NCI-H1930 (cell line): ENCODE data around the gene RGS6.

Experiments
- DNase-seq, 2 experiments: peaks; one replicate each; lab custom pipeline; 2025; lab: John Stamatoyannopoulos, UW

The RGS6 gene

DNA sequence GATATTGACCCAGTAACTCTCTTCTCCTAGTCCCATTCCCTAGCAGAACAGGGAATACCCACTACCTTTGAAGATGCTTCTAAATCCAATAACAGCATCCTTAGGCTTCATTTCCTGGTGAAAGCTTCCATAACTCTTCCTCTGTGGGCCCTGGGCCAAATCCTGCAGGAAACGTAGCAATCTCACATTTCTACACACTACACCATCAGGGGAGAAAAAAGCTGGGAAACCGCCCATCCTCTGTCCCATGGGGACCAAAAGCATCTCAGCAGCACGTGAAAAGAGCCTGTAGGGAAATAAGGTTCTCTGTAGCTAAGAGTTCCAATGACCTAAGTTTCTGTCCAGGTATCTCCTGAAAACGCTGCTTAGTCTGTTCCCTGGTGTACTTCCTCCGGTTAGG is 621.4 kb downstream of the RGS6 start:
- no peak for DNase-seq

DNA sequence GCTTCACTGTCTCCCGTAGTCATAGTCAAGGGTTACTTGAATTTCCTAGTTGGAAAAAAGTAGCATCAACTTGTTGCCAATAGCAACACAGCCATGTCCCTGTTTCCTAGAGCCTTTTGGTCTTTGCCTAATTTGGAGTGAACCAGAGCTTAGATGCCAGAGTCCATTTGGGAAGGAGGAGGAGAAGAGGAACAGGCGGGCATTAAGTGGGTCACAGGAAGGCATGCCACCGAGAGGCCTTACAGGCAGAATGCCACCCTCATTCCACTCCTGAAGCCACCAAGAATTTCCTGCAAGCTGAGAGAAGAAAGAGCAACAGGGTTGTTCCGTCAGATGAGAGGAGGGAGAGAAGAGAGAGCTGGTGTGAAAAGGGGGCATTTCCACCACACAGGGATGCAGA is 622.2 kb downstream of the RGS6 start:
- no peak for DNase-seq

DNA sequence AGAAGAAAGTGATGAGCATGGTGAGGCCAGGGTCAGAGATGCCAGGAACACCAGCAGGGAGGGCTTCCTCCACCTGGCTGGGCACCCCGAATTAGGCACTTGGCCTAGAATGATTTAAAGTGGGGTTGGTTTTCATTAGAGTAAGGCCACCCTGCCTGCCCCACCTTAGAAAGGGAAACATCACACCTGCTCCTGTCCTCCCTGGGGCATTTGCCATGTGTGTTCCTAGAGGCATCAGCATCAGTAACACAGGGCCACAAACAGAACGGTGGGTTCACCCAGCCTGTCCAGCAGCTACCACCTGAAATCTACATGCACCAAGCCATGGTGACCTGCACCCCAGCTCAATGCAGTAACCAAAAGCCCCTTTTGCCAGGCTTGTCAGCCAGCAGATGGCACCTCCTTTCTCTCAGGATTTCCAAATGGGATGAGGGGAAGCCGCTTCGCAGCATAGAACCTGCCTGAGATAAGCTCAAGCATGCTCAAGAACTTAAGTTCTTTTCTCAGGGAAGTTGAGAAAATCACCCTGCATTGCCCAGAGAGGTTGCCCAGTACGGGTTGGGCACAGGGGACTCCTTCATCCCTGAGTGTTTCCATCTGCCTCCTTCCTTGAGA is 622.9 kb downstream of the RGS6 start:
- no peak for DNase-seq

GRCh38 chr14:72555609-72556000 is 623.4 kb downstream of the RGS6 start:
- no peak for DNase-seq

GRCh38 chr14:72557671-72558070 is 625.4 kb downstream of the RGS6 start:
- DNase-seq = no peak

DNA sequence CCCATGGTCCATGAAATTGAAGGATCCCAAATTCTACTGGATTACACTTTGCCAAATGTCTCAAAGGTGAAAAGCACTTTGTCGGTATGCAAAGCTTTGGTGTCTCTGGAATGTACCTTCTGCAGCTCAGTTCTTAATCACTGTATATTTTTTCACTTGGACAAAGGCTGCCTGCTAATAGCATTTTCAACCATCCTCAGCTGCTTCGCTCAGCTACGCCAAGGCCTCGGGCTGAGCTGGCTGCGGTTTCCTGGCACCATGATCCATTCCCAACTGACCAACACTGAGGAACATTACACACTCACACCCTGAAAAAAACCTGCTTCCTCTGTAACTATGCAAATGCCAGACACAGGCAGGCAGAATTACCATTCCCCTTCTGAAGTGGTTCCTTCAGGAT is 626.5 kb downstream of the RGS6 start:
- DNase-seq = no peak

DNA sequence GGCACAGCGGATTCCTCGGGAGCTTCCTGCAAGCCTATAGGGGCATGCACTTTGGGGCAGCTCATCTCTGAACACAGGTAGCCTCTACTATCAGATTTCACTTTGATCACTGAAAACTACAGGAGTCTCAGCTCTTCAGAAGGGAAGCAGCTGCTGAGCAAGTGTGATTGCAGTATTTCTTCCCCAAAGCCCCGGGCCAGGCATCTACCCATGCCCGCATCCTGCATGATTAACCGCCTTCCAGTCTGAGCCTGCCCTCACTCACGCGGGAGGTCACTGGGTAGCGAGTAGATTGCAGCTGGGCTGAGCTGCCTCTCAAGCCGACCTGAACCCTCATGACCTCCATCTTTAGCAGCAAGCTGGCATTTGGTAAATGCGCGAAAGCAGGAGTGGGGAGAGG is 627.0 kb downstream of the RGS6 start:
- no peak for DNase-seq

DNA sequence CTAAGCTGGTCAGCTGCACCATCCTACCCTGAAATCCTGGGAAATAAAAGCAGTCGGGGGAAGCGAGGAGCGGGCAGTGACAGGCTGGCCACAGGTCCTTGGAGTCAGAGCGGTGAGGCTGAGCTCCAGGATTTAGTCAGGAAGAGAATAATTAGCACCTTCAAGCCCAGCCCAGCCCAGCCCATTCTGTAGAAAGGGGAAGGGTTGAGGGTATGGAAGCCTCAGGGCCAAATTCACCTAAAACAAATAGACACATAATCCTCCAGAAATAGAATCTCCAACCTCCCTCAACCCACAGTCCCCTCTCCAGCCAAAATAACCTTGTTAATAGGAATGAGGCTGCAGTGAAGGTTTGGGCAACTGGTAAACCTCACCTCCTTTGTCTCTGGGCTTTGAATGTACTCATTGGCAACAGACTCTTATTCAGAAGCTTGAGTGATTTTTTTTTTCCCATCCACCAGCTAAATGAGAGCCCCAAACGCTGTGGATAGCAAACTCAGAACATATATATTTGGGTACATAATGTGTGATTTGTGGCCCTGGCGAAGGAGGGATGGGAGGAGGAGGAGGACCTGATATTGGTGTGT is 627.5 kb downstream of the RGS6 start:
- no peak for DNase-seq

DNA sequence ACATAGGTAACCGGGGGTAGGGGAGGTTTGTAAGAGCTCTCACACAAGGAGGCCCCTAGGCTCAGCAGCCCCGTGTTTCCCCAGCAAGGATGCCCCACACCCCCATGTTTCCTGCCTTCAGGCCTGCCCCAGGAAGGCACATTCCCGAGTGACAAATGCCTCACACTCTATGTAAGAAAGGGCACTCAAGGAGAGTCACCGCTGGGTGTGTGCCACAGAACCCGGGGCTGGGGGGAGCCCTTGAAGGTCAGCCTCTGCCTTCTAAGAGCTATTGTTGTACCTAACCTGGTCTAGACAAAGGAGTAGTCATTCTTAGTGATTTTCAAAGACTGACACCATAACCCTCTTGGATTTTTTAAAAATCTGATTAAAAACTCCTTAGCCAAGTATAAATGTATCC is 628.1 kb downstream of the RGS6 start:
- DNase-seq = no peak

DNA sequence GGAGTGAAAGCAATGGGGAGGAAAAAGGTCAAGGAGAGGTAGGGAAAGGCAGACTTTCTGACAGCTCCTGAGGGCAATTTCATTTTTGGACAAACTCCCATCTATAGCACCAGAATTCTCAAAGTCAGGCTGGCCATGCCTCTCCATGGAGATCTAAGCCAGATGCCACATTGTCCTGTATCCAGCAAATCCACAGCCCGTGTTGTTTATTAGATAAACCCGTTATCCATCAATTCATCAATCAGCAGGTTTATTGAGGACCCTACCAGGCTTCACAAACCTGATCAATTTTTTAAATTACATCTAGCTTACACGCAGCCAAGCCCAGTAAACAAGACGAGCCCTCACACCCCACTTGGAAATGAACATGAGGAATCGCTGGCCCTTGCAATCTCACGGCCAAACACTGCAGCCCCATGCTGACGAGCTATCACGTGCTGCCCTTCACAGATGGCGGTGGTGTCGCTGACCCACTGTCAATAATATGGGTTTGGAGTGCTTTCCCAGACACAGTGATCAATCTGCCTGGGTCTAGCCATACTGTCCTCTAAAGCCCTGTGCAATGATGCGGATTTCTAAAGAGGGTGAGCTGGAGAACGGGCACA is 628.8 kb downstream of the RGS6 start:
- no peak for DNase-seq

DNA sequence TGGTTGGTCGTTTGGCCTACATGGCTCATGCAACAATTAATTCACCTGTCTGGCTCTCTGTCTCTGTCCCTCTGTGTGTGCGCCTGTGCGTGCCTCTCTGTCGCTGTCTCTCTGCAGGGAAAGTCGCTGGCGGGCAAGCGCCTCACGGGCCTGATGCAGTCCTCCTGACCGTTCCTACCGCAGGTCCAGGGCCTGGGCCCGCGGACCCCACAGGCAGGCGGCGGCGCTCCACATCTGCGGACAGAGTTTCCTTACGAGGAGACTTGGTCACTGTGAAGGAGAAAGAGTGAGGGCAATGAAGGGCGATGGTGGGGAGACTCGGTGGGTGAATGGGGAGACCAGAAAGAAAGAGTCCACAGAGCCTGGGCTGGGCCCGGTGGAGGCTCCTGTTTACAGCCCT is 630.1 kb downstream of the RGS6 start:
- DNase-seq = no peak

DNA sequence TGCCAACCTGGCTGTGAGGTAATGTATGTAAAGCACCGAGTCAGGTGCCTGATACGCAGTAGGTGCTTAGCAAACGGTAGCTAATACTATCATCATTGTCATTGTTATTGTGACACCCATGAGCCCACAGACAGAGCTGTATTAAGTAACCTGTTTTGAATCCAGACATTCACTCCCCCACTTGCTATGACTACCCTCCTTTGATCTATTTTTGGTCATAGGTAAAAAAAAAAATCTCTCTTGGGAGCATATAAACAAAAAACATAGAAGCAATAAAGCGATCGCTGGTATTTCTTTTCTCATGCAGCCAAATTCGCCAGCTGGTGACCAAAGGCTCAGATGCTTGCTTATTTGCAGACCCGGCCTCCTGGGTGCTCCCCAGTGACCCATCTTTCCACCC is 631.4 kb downstream of the RGS6 start:
- DNase-seq = no peak

DNA sequence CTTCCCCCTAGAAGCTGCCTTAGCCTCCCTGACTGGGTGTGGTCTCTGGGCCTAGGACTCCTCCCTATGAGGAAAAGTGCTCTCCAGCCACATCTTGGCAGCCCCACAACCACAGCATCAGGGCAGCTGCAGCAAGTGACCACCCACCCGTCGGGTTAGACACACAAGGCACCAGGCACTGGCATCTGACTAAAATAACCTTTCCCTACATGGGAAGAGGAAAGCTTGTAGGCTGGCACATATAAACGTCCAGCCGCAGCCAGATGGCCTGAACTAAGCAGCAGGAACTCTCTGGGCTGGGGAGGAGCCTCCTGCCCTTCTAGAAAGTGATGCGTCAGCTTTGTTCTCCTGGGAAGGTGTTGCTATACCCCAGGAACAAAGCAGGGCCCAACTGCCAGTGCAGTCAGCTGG is 632.9 kb downstream of the RGS6 start:
- DNase-seq = no peak

DNA sequence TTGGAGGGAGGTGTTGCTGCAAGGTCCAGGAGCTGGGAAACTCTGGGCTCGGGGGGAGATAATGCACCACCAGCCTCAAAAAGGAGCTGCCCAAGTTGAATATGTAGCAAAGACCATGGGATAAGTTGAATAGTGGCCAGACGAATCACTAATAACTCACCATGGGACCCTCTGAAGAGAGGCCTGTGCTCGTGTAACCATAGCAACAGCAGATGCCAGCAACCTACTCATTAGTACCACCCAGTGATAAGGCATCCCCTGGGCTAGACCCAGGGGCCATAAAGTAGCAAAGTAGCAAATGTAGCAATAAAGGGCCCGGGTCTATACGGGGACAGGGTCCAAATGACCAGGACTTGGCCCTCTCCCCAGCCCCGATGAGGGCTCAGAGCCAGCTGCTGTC is 633.7 kb downstream of the RGS6 start:
- no peak for DNase-seq

DNA sequence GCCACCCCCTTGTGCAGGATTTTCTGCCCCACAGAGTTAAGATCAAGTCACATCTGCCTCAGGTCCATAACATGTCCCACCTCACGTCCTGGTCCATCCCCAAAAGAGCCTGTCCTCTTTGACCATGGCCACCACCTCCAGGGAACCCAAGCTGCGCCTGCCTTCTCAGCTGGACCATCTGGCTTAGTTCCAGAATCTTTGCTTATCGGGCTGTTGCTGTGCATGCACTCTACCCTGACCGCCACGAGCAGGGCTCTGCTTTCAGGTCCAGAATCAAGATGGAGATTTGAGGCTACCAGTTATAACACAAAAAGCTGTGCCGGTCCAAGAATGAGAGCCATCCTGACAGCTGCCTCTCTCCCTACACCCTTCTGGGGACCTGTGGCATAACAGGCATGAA is 635.0 kb downstream of the RGS6 start:
- no peak for DNase-seq

DNA sequence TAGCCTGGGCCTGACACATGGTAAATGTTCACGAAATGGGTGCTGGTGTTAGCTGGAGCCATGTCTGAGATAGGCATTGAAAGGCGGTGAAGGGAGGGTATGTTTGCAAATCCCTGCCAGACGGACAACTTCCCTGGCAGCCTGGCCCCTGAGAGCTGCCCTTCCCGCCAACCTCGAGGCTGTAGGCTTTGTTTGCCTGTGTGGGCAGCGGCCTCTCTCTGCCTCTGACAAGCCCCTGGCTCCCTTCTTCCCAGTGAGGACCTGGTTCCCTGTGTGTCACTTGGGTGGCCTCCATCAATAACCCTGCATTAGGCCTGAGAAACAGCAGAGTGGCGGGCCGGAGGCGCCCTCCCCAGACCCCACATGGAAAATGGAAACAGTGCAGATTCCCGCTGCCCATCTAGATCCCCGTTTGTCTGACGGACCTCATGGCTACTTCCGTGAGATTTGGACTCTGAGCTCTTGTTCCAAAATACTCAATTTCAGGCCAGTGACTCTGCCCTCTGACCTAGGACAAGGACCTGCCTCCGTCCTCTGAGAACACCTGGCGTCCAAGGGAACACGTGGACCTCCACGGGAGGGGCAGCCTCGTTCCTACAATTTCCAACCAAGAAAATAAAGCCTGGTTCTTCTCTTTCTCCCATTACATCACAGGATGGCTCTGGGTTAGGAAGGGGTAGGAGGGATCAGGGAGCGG is 636.2 kb downstream of the RGS6 start:
- DNase-seq = no peak

- no peak for DNase-seq
Observed at GRCh38 chr14:72573725-72574417, 641.6 kb downstream of the RGS6 start.

DNA sequence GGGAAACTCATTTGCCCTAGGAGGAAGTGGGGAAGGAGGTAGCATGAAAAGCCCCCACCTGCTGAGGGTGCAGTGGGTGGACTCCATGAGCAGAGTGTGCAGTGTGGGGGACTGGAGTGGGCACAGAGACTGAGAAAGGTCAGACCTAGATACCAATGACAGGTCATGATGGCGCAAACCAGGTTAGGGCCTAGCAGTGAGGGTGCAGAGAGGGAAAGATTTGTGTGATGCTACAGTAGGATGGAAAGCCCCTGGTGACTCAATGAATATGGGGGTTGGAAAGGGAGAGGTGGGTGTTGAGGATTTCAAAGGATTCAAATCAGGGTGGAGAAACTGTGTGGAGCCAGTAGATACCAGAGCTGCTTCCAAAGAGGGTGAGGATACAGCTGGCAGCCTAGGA is 642.5 kb downstream of the RGS6 start:
- no peak for DNase-seq

DNA sequence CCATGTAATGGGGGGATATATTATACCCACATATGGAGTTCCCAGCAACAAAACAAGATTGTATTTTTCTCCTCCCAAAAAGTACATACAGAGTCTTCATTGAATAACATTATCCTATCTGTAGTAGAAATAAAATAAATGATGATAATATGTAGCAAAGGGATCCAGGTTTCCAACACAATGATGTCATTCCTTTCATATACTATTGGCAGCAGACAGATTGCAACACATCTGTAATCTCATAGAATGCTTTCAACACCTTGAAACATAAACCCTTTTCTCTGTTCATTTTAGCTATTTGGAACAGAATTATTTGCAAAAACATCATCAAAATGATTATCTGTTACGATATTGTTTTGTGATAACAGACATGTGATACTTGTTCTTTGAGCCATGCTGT is 644.0 kb downstream of the RGS6 start:
- DNase-seq = no peak

GRCh38 chr14:72577521-72577920 is 645.3 kb downstream of the RGS6 start:
- DNase-seq = no peak

DNA sequence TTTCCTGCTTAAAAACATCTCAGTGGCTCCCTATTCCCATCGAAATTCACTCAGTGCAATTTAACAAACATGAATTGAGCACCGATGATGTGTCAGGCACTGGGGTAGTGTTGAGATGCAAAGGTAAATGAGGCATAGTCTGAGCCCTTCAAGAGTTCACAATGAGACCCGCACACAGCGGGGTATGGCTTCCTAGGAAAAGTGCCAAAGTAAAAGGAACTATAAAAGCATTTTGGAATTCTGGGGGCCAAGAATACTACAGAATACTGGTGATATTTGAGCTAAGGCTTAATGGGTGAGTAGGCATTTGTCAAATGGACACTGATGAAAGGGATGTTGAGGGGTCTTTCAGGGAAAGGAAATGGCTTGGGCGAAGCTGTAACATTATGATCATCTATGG is 646.3 kb downstream of the RGS6 start:
- no peak for DNase-seq

- no peak for DNase-seq
Observed at GRCh38 chr14:72582582-72582981, 650.4 kb downstream of the RGS6 start.
